SH-SY5Y (cell line): ENCODE data around the gene GPC3.

Source experiments
- GATA2 ChIP-seq: IDR thresholded peaks from 2 replicates; pipeline ENCODE4 v1.6.1; 2011; ENCODE audit warnings: mild to moderate bottlenecking, low read depth, low read length
- GATA3 ChIP-seq: IDR thresholded peaks from 2 replicates; pipeline ENCODE4 v1.6.1; 2011; ENCODE audit warnings: low read depth, mild to moderate bottlenecking, low read length, moderate library complexity

GRCh38 chrX:133869270-133869669, 116.1 kb downstream of the GPC3 start:
- no peak for TF ChIP-seq GATA2
- TF ChIP-seq GATA3 = no peak
